Medulla oblongata (tissue), 1 donor: ENCODE data around the gene PRRX1.

ENCODE experiments used
- DNase-seq: peaks from one replicate; pipeline ENCODE4 v3.0.0-alpha.2; 2015; ENCODE audit errors: extremely low spot score

The PRRX1 gene

DNA sequence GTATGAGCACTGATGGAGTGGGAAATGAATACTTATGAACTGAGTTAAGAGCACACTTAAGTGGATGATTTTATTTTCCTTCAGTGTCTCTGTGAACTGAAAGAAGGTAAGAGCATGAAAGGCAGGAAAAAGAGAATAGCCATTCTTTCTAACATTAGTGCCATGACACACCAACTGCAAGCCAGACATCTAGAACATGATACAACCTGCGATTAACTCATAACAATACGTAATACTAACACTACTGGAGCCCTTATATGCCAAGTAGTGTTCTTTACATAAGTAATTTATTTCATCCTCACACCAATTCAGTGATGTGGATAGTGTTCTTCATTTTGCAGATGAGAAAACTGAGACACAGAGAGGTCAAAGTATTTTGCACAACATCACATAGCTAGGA lies 56.7 kb downstream of the PRRX1 start:
- DNase-seq, result no peak

DNA sequence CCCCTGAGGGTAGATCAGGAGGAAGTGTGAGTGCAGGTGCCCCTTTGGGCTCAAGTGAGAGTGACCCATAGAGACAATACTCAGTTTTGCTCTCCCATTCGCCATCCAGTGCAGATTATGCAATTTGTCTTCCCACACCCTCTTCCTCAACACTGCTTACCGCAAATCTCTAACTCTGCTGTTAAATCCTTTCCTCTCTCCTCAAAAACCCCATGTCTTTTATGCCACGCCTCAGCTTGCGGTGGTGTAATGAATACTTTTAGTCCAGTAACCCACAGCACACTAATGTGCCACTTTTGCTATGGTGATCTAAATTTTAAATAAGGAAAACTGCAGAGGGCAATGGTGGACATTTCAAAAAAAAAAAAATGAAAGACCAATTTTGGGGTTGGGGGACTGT lies 57.7 kb downstream of the PRRX1 start:
- DNase-seq, result no peak

DNA sequence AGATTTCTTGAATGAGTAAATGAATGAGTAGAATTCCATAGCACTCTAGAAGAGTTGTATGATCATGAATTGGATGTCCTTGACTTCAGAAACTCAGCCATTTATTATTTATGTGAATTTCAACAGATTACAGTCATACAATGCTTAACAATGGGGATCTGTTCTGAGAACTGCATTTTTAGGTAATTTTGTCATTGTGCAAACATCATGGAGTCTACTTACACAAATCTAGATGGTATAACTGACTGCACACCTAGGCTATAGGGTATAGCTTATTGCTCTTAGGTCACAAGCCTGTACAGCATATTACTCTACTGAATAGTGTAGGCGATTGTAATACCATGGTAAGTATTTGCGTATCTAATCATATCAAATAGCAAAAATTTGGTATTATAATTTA lies 59.6 kb downstream of the PRRX1 start:
- DNase-seq, result no peak

DNA sequence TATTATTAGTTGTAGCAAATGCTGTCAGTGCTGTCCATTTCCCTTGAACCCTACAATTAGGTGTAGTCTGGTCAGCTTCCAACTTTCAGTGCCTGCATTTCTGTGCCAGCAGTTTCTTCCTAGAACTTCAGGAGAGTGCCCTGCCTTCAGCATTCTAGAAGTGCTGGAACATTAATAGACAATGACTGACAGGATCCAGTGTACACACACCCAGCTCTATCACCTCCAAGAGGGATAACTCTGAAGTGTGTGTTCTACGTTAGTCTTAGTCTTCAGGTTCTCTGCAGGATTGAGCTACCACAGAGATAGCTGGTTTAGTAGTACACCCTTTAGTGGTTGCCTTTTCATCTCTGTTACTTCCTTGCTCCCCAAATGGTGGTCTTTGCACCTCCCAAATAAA lies 61.4 kb downstream of the PRRX1 start:
- no peak for DNase-seq

DNA sequence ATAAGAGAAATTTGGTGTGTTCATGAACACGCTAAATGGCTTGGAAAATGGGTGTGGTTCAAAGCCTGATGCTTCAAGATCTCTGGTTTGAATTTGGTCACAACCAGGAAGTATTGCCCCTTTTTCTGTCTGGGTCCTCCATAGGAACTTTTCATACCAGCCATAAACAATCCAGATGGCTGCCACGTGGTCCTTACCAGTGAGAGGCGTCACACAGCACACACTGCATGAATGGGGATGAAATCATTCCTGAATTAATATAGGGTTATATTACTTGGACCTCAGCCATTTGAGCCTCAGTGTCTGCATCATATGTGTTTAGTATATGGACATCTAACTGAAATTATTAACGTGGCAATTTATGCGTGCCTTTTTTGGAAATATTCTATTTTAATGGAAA lies 64.0 kb downstream of the PRRX1 start:
- DNase-seq, result no peak

DNA sequence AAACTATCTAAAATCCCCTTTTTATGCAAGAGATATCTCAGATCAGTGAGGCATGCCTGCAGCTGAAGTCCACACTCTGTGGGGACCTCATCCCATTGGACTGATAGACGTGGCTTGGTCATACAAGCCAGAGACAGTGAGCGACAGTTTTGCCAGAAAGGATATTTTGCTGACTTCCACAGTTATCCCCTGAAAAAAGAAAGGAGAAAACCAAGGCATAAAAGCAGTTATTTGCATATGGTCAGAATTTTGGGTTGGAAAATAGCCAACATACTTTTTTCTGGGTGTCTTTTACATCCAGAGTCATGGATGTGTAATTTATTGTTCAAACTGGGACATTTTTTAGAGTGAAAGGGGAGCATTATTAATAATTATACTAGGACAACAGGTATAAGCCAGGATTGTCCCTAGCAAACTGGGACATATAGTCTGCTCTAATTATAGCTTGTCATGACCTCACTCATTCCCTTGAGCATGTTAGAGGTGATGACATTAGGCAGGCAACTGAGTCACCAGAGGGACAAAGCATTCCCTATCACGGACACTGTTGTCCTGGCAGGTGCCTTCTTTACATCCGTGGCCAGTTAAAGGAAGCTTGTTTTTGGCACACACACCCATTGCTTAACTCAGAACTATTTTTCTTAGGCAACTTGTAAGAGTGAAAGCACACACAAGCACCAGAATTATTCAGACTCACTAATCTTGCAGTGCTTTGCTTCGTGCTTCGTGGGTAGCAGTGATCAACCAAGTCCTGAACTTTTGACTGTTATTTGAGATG lies 65.5 kb downstream of the PRRX1 start:
- DNase-seq, result no peak

DNA sequence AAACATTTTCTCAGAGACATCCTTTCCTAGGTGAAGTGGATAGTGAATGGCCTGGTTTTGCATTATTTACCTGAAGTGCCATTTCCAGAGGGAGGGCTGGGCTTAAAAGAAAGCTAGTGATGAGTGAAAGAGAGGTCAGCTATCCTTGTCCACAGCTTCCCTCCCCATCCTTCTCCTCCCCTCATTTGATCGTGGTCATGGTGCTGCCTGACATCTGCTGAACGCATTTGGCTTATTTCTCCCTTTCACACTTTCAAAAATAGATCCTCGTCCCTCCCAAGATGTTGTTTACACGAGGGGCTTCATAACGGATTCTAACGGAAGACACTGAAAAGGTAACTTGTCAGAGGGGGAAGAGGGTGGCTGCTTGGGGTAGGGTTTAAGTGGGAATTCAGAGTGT lies 66.1 kb downstream of the PRRX1 start:
- DNase-seq, result no peak

DNA sequence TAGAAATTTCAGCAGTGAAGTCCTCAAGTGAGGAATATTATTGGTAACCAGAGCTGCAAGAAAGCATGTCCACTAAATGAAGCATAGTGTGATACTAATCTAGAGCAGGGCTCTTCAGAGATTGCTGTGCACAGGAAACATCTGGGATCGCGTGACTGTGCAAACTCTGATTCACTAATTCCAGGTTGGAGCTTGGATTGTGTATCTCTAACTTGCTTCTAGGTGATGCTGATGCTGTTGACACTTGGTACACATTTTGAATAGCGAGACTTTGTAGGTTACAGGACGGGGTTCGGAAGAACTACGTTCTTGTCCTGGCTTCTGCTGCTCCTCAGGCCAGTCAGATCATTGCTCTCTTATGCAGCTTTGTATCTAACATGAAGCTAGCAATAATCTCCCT lies 66.5 kb downstream of the PRRX1 start:
- no peak for DNase-seq

DNA sequence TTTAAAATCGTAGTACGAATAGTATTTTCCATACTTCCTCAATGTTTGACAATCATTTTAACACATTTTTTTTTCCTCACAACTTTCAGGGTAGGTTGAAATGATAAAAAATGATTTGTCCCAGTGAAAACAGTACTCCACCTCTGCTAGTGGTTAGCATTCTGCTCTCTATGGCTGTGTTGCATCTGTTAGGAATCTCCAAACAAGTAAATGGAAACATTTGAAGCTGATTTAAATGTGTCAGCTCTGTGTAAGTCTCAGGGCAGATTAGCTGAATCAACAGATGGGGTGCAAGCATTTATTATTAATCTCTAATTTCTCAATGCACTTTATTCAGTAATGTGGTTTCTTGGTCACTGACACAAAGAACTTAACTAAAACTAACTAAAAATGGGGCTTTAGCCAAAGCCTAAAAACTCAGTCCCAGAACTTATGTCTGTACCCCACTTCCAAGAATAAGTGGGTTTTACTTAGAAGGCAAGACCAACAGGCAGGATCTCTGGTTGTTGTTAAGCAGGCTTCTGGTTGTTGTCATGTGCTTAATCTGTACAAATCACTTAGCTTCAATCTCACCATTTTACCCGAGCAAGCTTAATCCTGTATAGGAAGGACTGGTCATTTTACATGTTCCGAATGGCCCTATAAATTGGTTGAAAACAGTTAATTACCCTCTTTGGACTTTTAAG lies 67.8 kb downstream of the PRRX1 start:
- DNase-seq, result no peak

DNA sequence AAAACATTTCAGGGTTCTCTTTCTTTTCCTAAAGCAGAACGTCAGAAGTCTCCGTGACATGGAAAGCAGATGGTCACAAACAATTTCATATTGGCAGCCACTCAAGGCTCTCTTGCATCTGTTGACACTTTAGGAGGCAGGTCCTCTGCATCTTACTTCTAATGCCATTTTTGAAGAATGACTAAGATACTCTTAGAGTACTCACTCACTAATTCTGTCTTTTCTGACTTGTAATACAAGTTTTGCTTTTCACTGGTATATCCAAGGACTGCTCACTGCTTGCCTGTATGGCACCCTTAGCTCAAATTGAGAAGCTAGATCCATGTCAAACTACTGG lies 68.3 kb downstream of the PRRX1 start:
- no peak for DNase-seq

DNA sequence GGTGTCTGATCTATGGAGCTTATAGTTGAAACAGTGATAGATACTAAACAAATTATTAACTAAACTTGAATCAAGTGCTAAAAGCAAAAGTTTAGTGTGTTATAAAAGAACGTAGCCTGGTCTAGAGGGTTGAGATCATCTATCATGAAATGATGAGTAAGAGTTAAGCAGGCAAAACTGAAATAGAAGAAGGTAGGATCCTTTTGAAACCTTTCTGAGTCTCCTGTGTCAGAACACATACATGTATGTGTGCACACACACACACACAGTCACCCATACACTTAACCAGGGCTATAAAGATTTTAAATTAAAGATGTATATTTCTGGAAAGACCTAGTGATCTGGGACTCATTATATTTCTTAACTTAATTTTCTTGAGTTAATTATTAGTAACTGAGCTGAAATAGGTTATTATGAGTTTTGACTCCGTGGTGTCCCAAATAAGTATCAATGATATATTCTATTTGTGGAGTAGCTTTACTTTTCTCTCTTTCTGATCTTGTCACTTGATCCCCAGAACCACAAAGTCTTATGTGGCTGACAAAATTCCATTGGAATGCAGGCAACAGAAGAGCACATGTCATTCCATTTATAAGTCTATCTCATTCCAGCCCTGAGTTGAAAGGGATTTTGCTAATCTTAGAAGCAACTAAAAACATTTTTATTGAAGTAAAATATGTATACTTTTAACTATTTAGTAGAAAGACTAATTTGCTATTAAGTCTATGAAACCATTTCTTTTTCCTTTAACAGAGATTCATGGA lies 70.7 kb downstream of the PRRX1 start:
- DNase-seq, result no peak

DNA sequence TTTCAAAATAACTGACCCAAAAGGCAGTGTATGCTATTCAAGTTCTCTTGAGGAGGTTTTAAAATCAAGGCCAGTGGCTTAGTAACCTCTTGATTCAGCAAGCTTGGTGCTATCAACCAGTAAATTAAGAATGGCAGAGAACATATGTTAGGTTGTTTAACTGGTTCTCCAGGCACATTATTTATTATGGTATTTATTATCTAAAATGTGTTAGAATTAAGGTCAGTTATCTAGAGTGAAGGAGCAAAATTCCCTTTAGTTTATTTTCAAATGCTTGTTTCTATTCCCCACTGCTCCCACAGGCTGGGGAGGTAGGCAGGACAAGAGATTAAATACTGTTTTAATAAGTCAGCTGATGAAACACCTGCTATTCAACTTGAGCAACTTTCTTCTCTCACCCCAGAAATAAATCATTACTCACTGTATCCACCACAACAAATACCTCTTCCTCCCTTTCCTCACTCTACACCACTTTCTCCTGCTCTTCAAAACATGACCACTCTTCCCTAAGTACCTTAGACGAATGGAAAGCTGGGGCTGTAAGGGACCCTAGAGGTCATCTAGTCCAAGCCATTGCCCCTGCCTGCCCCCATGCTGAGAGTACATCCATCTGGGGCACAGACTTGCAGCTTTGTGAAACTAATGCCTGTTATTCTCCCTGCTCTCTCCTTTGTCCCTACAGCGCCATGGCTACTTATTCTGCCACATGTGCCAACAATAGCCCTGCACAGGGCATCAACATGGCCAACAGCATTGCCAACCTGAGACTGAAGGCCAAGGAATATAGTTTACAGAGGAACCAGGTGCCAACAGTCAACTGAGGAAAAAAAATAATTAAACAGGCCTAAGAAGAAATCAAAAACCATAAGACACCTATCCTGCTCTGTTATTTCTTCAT lies 71.7 kb downstream of the PRRX1 start:
- no peak for DNase-seq

DNA sequence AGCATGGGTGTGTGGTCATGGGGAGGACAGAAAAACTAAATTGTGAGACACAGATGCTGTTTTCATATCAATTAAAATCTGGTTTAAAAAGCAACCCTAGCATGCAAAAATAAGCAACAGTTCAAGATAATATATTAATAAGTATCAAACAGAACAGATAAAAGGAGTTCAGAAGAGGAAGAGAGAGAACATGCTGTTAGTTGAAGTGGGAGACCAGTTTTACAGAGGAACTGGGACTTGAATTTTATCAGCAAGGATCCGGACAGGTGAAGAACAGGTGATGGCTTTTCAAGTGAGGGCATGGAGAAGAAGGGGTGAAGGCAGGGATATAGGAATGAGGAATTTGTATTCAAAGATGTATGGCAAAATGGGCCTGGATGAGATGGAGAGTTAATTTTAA lies 75.9 kb downstream of the PRRX1 start:
- no peak for DNase-seq

DNA sequence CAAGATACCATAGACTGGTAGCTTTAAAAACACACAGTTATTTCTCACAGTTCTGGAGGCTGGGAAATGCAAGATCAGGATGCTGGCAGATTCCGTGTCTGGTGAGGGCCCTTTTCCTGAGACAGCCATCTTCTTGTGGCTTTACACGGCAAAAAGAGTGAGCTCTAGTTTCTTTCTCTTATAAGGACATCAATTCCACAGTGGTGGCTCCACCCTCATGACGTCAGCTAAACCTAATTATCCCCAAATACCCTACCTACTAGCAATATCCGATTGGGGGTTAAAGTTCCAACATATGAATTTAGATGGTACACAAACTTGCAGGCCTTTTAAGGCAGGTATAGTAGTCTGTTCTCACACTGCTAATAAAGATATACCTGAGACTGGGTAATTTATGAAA lies 77.7 kb downstream of the PRRX1 start:
- DNase-seq, result no peak

DNA sequence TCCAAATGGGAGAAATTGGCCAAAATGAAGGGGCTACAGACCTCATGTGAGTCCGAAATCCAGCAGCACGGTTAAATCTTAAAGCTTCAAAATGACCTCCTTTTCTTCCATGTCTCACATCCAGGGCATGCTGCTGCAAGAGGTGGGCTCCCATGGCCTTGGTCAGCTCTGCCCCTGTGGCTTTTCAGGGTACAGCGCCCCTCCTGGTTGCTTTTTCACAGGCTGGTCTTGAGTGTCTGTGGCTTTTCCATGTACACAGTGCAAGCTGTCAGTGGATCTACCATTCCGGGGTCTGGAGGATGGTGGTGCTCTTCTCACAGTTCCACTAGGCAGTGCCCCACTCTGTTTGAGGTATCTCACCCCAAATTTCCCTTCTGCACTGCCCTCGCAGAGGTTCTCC lies 78.7 kb downstream of the PRRX1 start:
- no peak for DNase-seq

DNA sequence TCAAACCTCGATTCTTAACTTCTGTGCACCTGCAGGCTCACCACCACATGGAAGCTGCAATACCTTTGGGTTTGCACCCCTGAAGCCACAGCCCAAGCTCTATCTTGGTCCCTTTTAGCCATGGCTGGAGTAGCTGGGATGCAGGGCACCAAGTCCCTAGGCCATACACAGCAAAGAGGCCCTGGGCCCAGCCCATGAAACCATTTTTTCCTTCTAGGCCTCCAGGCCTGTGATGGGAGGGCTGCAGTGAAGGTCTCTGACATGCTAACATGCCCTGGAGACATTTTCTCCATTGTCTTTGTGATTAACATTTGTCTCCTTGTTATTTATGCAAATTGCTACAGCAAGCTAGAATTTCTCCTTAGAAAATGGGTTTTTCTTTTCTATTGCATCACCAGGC lies 79.2 kb downstream of the PRRX1 start:
- no peak for DNase-seq

DNA sequence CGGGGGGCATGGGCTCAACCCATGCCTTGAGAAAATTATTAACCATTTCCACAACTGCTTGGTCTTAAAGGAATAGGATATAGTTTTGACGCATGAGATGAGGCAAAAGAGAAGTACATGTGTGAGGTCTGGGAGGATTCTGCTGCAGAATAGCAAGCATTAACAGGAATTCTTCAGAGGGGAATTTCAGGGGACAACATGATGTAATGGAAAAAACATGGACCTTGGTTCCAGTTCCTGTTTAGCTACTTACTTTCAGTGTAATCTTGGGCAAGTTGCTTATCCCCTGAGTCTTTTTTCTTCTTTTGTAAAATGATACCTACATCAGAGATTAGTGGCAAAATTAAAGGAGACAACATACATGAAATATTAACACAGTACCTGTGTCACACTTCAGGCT lies 85.6 kb downstream of the PRRX1 start:
- DNase-seq, result no peak

DNA sequence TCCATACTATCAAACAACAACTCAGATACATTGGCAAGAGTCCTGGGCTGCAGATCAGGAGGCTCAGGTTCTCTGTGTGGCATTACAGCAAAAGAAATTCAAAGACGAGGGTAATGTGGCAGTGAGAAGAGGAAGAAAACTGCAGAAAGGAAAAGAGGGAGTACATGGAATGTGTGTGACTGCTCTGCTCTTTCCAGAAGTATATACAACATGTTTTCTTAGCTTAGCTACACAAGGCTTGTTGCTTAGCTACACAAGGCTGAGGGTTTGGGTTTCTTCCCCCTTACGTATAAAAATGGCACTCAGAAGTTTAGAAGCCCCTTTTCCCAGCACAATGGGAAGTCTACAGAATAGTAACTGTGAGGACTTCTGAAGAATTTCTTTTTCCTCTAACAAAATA lies 86.0 kb downstream of the PRRX1 start:
- DNase-seq, result no peak

DNA sequence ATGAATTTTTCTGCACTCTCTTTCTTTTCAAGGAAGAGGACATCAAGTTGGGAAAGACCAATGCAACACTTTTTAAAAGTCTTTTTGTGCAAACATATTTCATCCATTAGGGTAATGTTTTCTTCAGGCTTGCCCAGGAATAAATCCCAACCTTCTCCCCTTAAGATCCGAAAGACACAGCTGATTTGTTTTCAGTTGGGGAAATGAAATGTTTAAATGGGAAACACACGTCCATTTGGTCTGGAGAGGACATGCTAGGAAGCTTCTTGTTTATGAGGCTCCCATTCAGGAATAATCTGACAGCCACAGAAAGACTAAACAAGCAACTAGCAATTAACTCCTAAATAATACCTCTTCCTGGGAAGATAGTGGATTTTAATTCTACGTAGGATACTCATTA lies 91.9 kb downstream of the PRRX1 start:
- DNase-seq, result no peak

DNA sequence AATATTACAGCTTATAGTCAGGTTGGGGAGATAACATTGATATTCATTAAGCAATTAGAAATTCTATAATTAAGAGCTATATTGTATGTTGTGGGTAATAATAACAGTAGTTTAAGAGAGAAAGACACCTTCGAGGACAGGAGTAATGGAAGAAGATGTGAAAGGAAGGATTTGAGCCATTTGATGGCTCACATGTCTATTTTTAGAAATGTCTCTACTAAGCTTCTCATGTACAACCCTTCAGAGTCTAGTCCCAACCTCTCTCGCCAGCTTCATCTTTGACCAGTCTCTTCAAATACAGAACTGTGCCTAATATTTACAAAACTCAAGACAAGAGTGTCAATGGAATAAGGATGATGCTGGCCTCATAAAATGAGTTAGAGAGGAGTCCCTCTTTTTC lies 95.1 kb downstream of the PRRX1 start:
- no peak for DNase-seq

DNA sequence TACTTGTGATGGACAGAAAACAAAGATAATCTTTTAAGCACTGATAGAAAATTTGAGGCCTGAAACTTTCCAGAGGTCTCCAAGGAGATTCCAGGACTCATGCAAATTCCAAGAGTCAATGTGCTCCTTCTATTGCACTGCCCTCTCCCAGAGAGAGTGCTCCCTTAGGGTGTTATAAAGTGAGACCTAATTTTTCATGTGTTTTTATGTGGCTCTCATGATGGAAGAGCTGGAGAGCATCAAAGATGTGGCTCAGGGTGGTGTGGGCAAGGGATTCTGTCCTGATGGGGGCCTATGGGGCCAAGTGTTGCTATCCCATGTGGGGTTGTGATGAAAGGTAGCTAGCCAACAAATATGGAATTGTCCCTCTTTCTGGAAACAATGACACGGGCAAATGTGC lies 101.3 kb downstream of the PRRX1 start:
- DNase-seq, result no peak

DNA sequence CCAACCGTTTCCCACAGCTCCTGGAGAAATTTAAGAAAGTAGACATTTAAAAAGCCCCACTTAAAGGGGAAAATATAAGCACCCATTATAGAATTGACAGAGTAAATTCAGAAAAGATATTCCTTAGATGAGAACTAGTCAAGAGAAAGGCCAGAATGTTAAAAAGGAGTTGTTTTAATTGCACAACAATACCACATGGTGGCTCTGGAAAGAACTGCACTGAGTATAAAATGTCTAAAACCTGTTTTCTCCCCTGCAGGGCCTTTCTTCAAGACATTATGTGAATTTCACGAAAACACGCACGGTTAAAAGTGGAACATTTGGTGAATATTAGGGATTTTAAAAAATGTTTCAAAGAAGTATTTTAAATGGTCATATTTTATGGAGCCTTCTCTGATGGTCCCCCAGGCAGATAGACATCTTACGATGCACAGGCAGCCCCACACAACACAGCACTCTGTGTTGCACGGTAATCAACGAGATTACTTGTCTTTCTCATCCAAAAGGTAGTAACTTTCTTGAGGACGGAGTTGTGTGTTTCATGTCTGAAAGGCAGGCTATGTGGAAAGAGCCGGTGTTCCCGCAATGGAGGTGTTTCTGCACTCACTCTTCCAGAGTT lies 101.9 kb downstream of the PRRX1 start:
- DNase-seq, result peak; percentile 73
